C4-2B (cell line): Measurements from ENCODE around the gene GSKIP.

ENCODE experiments used
- H3K27ac ChIP-seq: fragments of 450-650 bp; 2 replicates; pipeline ENCODE4 v1.5.1; 2017
- CTCF ChIP-seq: fragments of 450-650 bp; conservative IDR thresholded peaks from 2 replicates; pipeline ENCODE4 v1.5.1; 2017; ENCODE audit warnings: mild to moderate bottlenecking
- ZFX ChIP-seq: fragments of 450-650 bp; IDR thresholded peaks from 2 replicates; pipeline ENCODE4 v1.6.1; 2017

GSKIP gene

GRCh38 chr14:96362071-96362964 is 1.0 kb upstream of the GSKIP start:
- peak overlapping the region; percentile 85 for H3K27ac ChIP-seq

GRCh38 chr14:96363751-96364336 is 518 bp downstream of the GSKIP start:
- peak overlapping the region; percentile 85 for H3K27ac ChIP-seq
- TF ChIP-seq CTCF: no peak
- TF ChIP-seq ZFX: no peak

More at GRCh38 chr14:96362071-96362964, 1.0 kb upstream of the GSKIP start:
- TF ChIP-seq CTCF (no peak), ZFX (no peak)

GRCh38 chr14:96364962-96365361 is 1.6 kb downstream of the GSKIP start:
- H3K27ac ChIP-seq: peak overlapping the region; percentile 85
- no peak for TF ChIP-seq ZFX
- TF ChIP-seq CTCF: no peak

GRCh38 chr14:96368534-96368933 is 5.2 kb downstream of the GSKIP start:
- no peak overlapping the region for H3K27ac ChIP-seq
- TF ChIP-seq ZFX: no peak
- TF ChIP-seq CTCF: no peak

GRCh38 chr14:96370528-96370927 is 7.2 kb downstream of the GSKIP start:
- H3K27ac ChIP-seq: no peak overlapping the region
- TF ChIP-seq ZFX: no peak
- TF ChIP-seq CTCF: no peak

GRCh38 chr14:96373538-96373937 is 10.2 kb downstream of the GSKIP start:
- no peak overlapping the region for H3K27ac ChIP-seq
- TF ChIP-seq ZFX (no peak), CTCF (no peak)

GRCh38 chr14:96376093-96376492 is 12.8 kb downstream of the GSKIP start:
- no peak for TF ChIP-seq CTCF
- TF ChIP-seq ZFX: no peak
- H3K27ac ChIP-seq: no peak overlapping the region
